ENCODE results near the gene AGBL5. TPM values are rescaled to one million over a fixed set of nuclear protein-coding genes. Genes with fewer than 3 reads are reported as not detected.

The AGBL5 gene
- total and polyA plus RNA-seq, 10 donors, result 7.1 to 18.6 (median 12.7) TPM

DNA sequence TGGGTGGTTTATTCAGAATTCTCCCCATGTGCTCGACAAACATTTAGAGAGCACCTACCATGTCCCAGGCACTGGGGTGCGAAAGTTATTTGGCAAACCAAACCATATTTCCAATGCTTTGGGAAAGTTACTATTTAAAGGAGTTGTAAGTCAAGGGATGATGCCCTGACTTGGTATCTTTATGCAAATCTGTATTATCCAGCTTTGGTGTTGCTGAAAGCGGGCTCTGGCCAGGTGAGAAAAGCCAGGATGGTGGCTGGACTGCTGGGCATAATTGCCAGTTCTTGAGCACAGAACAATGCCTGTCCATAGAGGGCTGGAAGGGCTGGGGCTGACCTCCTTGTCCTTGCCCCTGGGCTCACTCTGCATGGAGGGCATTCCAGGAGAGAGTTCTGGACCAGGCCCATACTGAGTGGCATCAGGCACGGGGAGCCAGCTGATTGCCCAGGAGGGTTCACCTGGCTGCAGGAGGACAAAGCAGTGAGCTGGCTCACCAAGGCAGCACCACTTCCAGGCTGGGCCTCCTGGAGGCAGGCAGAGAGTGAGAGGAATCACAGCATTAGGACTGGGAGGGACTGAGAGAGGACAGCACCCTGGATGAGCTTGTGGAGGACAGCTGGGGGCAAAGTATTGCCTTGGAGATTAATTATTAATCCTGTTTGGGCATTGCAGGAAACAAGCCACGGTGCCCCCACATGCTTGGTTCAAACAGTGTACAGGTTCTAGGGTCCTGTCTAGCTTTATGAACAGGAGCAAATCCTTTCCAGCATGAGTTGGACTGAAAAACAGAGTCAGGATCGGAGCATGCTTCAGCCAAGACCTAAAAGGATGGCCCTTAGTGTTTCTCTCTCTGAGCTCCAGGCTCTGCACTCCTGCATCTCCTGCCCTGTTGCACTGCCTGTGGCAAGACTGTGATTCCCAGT is 42.2 kb downstream of the AGBL5 start:
- no peak for DNase-seq
- TF ChIP-seq POLR2AphosphoS5 (IDR thresholded peaks at IDR 0.05) (no peak), POLR2A (IDR thresholded peaks at IDR 0.05) (no peak)
- TF ChIP-seq, protein P1, sequence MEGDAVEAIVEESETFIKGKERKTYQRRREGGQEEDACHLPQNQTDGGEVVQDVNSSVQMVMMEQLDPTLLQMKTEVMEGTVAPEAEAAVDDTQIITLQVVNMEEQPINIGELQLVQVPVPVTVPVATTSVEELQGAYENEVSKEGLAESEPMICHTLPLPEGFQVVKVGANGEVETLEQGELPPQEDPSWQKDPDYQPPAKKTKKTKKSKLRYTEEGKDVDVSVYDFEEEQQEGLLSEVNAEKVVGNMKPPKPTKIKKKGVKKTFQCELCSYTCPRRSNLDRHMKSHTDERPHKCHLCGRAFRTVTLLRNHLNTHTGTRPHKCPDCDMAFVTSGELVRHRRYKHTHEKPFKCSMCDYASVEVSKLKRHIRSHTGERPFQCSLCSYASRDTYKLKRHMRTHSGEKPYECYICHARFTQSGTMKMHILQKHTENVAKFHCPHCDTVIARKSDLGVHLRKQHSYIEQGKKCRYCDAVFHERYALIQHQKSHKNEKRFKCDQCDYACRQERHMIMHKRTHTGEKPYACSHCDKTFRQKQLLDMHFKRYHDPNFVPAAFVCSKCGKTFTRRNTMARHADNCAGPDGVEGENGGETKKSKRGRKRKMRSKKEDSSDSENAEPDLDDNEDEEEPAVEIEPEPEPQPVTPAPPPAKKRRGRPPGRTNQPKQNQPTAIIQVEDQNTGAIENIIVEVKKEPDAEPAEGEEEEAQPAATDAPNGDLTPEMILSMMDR (IDR thresholded peaks at IDR 0.05 in 8 of 11, conservative IDR thresholded peaks at IDR 0.05 in 3 of 11), result no peak
- 89 to 99% (median 94%) methylated on average over 6 of the region's 6 CpGs for WGBS, 5 donors
- no peaks in the 10 kb centered on the region for H3K27me3 ChIP-seq (replicated peaks in 1 of 7)
- H3K4me1 ChIP-seq, result peaks cover 0 to 21% (median 14%) of the 10 kb centered on the region in 6 donors
- H3K9me3 ChIP-seq, result no peaks in the 10 kb centered on the region
- intact Hi-C loops (cut with DNase I; ENCODE audit: low total_unique reads), result no loop called here
- H3K36me3 ChIP-seq, result no peaks in the 10 kb centered on the region
- H3K4me3 ChIP-seq, result no peak overlapping the region
- no peak overlapping the region for H3K27ac ChIP-seq

DNA sequence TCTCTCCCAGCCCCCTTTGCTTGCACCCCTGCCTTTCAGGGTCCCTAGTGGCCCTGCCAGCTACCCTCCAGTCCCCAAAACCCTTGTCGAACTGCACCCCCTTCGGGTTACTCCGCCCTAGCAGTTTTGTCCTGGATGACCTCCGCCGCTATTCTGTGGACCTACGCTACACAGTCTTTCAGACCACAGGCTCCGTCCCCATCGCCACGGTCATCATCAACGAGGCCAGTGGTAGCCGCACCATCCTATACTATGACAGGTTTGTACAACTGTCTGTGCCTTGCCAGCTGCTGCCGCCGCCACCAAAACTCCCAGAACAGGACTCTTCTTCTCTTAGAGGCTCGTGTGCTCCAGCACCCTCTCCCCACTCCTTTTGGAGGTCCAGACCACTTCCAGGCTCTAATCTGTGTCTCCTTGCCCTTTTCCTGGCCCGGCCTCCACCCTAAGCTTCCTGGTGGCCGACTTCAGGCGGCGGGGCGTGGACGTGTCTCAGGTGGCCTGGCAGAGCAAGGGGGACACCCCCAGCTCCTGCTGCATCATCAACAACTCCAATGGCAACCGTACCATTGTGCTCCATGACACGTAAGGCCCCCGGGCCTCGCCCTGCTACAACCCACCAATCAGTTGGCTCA is 43.0 kb downstream of the AGBL5 start:
- intact Hi-C loops (cut with DNase I; ENCODE audit: low total_unique reads), result no loop called here
- WGBS, 5 donors, result 92 to 95% (median 93%) methylated on average over 20 to 24 of the region's 24 CpGs
- DNase-seq, result no peak

DNA sequence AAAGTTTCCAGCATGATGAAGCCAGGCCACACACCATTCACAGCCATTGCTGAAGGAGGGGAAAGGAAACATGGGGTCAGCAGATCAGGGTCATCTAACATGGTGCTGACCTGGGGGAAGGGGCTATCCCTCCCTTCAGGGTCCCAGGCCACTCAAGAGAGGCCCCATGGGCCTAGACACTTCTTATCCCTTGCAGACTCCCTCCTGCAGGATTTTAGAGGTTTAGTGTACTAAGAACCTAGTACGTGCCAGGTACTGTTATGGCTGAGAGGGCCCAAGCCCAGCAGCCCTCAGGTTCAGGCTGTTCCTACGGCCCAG is 43.9 kb downstream of the AGBL5 start:
- TF ChIP-seq POLR2AphosphoS5 (IDR thresholded peaks at IDR 0.05), result no peak
- TF ChIP-seq POLR2A (IDR thresholded peaks at IDR 0.05), result no peak
- TF ChIP-seq, protein P1 (IDR thresholded peaks at IDR 0.05 in 8 of 11, conservative IDR thresholded peaks at IDR 0.05 in 3 of 11), result no peak
- no peak for DNase-seq
- Histone ChIP-seq H3K27me3 (replicated peaks in 1 of 7) (no peaks in the 10 kb centered on the region), H3K4me1 (peaks cover 0 to 22% (median 14%) of the 10 kb centered on the region in 6 donors), H3K9me3 (no peaks in the 10 kb centered on the region), H3K36me3 (peaks cover 0 to 3% (median 0%) of the 10 kb centered on the region in 6 donors), H3K27ac (no peak overlapping the region), H3K4me3 (no peak overlapping the region)
- WGBS, 5 donors, result 79 to 98% (median 90%) methylated on average over 2 of the region's 2 CpGs
- intact Hi-C loops (cut with DNase I; ENCODE audit: low total_unique reads), result loop anchor here (5.0 kb wide), 2 partner anchors 97 to 182 kb away; partner anchors contain the start of gene DNAJC5G

More for the DNA sequence above, 43.0 kb downstream of the AGBL5 start:
- Histone ChIP-seq H3K4me1 (peaks cover 0 to 22% (median 14%) of the 10 kb centered on the region in 6 donors), H3K27ac (no peak overlapping the region), H3K27me3 (replicated peaks in 1 of 7) (no peaks in the 10 kb centered on the region), H3K9me3 (no peaks in the 10 kb centered on the region), H3K4me3 (no peak overlapping the region), H3K36me3 (peaks cover 0 to under 1% (median 0%) of the 10 kb centered on the region in 6 donors)
- TF ChIP-seq POLR2A (IDR thresholded peaks at IDR 0.05) (no peak), POLR2AphosphoS5 (IDR thresholded peaks at IDR 0.05) (no peak)
- TF ChIP-seq, protein P1 (IDR thresholded peaks at IDR 0.05 in 8 of 11, conservative IDR thresholded peaks at IDR 0.05 in 3 of 11), result no peak

All from spleen (tissue), 11 donors.